Neural cell (in vitro differentiated cells): Measurements from ENCODE around the gene SERPINE1.

Experiments used
- CTCF ChIP-seq: fragments of 450-650 bp; IDR thresholded peaks from 2 replicates; pipeline ENCODE4 v1.5.1; 2014; ENCODE audit warnings: antibody characterized with exemption, mild to moderate bottlenecking, moderate library complexity; ENCODE audit not compliant: poor library complexity, severe bottlenecking
- EZH2 ChIP-seq: fragments of 200-600, 300-800 bp; shearing (Covaris generic), sonication (generic); IDR thresholded peaks from 2 replicates; pipeline ENCODE4 v1.6.1; 2014; ENCODE audit warnings: antibody characterized with exemption, low read length, borderline replicate concordance, mild to moderate bottlenecking; ENCODE audit not compliant: insufficient read depth, poor library complexity, severe bottlenecking
- MXI1 ChIP-seq: fragments of 450-650 bp; conservative IDR thresholded peaks from 2 replicates; pipeline ENCODE4 v1.6.1; 2014; ENCODE audit warnings: antibody characterized with exemption, mild to moderate bottlenecking; ENCODE audit not compliant: poor library complexity, severe bottlenecking
- RAD21 ChIP-seq: fragments of 450-650 bp; conservative IDR thresholded peaks from 2 replicates; pipeline ENCODE4 v1.6.1; 2014; ENCODE audit warnings: antibody characterized with exemption, mild to moderate bottlenecking, moderate library complexity

GRCh38 chr7:101085162-101085964, 41.5 kb upstream of the SERPINE1 start, which contains the start of gene TRIM56:
- TF ChIP-seq CTCF: no peak
- no peak for TF ChIP-seq EZH2
- no peak for TF ChIP-seq RAD21
- no peak for TF ChIP-seq MXI1
